Stimulated activated CD8-positive, alpha-beta memory T cell treated with anti-CD3 and anti-CD28 coated beads, Interleukin-15, amount 100 ng/mL, for 48 hours (primary cell): ENCODE data around the gene MREG.

Experiments
- DNase-seq, 2 donors: peaks; one replicate each; pipeline ENCODE4 v3.0.0-alpha.2; 2020; ENCODE audit warnings: low read depth in 2 of 2

Gene MREG

DNA sequence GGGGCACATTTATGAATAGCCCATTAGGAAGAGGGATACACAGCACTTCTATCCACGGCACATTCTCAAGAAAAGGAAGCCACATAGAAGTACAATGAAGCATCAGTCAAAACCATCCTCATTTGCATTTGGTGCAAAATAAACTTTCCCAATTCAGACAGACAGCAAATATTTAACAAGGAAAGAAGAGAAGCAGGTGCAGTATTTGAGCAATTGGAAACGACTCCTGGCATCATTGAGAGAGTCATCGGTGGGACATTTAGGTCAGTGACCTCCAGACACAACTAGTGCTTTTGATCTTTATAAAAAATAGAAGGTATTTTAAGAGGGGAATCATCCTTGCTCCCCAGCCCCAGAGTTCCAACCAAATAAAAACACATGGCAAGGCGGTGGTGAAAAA, 118.0 kb downstream of the MREG start:
- no peak for DNase-seq
